GM13976 (cell line): Measurements from ENCODE around the gene PRICKLE3.

Experiments used
- DNase-seq: peaks from one replicate; pipeline ENCODE4 v3.0.0; 2012; ENCODE audit warnings: low spot score
- in situ Hi-C: fragments of 300-500 bp; cut with MboI; formaldehyde crosslinking; loops from one replicate; pipeline ENCODE4 v1.12.0; 2022; ENCODE audit warnings: low sequenced_read_pairs, mixed read lengths, inconsistent platforms; ENCODE audit not compliant: unreplicated experiment
- TF ChIP-seq, protein P1 (sequence below): IDR thresholded peaks from 2 replicates; pipeline ENCODE4 v1.5.1; 2012; ENCODE audit warnings: borderline replicate concordance, mild to moderate bottlenecking; ENCODE audit not compliant: insufficient read depth; ENCODE audit errors: extremely low read depth, missing control alignments, control extremely low read depth

Gene PRICKLE3

DNA sequence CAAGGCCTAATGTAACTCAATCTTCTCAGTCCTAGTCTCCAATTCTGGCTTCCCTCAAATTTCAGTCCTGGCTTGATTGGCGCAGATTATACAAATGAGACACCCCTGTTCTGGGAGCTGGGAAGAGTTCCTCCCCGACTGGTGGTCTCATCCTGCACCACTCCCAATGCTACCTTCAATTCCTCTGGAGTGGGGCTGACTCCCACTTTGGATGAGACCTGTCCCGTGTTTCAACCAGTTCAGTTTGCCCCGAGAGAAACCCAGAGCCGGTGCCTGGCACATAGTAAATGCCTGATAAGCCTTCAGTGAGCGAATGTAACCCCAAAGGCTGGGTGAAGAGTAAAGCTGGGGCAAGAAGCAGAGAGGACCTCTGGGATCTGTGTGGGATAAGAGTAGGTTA, 17.8 kb upstream of the PRICKLE3 start:
- in situ Hi-C loops, result no loop called here
- DNase-seq, result no peak
- TF ChIP-seq, protein P1, sequence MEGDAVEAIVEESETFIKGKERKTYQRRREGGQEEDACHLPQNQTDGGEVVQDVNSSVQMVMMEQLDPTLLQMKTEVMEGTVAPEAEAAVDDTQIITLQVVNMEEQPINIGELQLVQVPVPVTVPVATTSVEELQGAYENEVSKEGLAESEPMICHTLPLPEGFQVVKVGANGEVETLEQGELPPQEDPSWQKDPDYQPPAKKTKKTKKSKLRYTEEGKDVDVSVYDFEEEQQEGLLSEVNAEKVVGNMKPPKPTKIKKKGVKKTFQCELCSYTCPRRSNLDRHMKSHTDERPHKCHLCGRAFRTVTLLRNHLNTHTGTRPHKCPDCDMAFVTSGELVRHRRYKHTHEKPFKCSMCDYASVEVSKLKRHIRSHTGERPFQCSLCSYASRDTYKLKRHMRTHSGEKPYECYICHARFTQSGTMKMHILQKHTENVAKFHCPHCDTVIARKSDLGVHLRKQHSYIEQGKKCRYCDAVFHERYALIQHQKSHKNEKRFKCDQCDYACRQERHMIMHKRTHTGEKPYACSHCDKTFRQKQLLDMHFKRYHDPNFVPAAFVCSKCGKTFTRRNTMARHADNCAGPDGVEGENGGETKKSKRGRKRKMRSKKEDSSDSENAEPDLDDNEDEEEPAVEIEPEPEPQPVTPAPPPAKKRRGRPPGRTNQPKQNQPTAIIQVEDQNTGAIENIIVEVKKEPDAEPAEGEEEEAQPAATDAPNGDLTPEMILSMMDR, result no peak

DNA sequence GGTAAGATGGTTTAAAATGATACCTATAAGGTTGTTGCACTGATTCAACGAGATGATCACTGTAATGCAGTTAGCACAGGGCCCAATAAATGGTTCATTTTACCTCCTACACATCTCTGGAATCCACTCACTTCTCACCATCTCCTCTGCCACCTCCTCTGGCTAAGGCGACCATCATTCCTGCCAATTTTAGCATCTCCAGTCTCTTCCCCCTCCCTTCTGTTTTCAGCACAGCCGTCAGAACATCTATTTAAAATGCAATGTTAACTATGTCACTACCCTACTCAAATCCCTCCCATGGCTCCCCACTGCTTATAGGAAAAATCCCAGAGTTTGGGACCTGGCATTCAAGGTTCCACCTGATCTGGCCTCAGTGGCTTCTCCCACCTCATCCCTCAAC, 17.4 kb upstream of the PRICKLE3 start:
- TF ChIP-seq, protein P1, result no peak
- in situ Hi-C loops, result no loop called here
- no peak for DNase-seq

DNA sequence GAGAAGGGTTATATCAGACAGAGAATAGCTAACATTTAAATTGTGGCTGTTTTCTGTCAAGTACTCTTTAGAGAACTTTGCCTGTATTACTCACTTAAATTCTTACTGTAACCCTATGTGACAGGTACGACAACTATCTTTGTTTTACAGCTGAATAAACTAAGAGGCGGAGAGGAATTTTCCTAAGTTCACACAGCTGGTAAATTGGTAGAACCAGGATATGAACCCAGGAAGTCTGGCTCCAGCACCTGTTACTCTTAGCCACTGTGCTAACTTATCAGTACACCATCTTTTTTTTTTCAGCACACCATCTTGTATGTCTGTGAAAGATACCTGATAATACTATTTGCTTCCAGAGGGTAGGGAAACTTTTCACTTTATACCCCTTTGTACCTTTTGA, 15.8 kb upstream of the PRICKLE3 start:
- TF ChIP-seq, protein P1, result no peak
- in situ Hi-C loops, result no loop called here
- DNase-seq, result no peak

DNA sequence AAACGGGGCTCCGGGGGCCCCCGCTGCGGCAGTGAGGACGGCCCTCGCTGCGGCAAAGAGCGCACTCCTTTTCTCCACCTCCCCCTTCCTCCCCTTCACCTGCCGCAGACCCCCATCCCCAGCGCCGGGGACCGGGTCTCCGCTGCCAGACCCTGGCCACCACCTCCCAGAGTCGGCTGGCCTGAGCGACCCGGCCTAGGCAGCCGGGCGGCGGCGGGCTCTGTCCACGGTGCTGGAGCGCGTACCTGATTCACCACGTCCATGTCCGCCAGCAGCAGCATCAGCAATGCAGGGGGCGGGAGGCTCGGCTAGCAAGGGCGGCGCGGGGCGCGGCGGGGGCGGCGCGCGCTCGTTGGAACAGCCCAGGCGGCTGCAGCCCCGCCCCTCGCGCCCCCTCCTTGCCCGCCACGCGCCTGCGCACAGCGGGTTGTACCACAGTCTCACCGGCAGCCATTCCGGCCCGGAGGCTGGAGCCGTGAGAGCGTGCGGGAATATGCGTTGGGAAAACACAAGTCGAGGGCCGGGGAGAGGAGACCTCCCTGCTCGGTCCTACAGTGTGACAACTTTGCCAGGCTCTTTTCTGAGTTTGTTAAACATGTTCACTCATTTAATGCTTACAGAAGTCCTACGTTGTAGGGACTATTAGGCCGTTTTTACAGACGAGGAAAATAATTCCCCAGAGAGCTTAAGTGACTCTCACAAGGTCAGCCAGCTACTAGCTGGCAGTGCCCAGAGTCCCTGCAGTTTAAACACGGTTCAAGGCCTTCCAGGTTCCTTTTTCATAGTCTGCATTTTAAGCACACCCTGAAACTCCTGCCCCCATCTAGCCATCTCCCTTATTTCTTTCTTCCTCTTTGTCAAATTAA, 14.0 kb upstream of the PRICKLE3 start, which contains the start of gene SYP:
TSS of gene SYP (minus strand) at position 288 of the 866 bp plus-strand sequence. CDS start at position 281, 7 bp downstream.
- DNase-seq, result peak; percentile 93
- in situ Hi-C loops, result no loop called here
- TF ChIP-seq, protein P1, result no peak

DNA sequence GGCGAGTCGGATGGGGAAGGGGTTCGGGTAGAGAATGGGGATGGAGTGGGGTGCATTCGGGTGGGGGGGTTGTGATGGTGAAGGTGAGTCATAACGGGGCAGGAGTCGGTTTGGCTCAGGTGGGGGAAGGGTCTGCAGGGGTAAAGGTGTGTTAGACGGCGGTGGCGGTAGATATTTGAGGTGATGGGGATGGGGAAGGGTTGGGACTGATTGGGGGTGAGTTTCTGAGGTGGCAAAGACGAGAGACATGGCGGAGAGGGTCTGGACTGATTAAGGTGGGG, 13.1 kb upstream of the PRICKLE3 start:
- TF ChIP-seq, protein P1, result no peak
- in situ Hi-C loops, result no loop called here
- DNase-seq, result no peak

DNA sequence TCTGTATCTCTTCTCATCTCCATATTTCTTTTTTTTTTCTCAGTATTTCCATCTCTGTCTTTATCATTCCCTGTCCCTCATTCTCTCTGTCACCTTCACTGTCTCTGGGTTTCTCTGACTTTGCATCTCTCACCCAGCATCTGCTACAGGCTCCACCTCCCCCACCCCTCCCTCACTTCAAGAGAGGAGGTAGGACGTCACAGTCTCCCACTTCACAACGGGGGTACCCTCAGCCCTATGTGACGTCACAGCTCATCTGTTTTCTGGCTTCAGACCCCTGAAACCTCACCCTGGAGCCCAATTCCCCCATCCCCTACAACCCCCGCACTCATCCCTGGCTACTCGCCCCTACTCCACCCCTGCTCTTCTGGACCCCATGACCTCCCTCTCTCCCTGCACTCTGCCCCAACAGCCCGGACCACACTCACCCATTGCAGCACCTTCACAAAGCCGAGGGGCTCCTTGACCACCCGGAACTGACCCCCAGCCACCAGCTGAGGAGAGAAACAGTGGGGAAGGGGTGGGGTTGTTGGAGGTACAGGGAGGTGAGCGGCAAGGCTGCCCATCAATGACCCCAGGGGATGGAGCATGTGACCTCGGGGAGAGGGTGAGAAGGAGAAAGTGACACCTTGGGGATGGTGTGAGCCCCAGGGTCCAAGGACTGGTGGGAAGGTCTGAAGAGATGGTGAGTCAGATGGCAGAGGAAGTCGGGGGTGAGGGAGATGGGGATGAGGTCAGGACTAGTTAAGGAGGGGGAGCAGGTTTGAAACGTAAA, 12.6 kb upstream of the PRICKLE3 start:
- in situ Hi-C loops, result no loop called here
- no peak for DNase-seq
- TF ChIP-seq, protein P1, result no peak
